Placental pericyte (primary cell): ENCODE results near the gene HSF2. TPM values are rescaled to one million over a fixed set of nuclear protein-coding genes. Genes with fewer than 3 reads are reported as not detected.

Source experiments
- small RNA-seq: library from RNA; depleted of rRNA; stranded (forward); fragments of <200 nt; gene quantifications from one replicate; pipeline ENCODE3, GENCODE V24; 2012; ENCODE audit warnings: low replicate concordance
- total RNA-seq: library from RNA; depleted of rRNA; stranded (reverse); fragments of >200 nt; gene quantifications from 2 replicates; pipeline ENCODE4 v1.2.3, GENCODE V29; 2012

Gene HSF2
- total RNA-seq, result 14.7 and 19.9 TPM in 2 replicates

DNA sequence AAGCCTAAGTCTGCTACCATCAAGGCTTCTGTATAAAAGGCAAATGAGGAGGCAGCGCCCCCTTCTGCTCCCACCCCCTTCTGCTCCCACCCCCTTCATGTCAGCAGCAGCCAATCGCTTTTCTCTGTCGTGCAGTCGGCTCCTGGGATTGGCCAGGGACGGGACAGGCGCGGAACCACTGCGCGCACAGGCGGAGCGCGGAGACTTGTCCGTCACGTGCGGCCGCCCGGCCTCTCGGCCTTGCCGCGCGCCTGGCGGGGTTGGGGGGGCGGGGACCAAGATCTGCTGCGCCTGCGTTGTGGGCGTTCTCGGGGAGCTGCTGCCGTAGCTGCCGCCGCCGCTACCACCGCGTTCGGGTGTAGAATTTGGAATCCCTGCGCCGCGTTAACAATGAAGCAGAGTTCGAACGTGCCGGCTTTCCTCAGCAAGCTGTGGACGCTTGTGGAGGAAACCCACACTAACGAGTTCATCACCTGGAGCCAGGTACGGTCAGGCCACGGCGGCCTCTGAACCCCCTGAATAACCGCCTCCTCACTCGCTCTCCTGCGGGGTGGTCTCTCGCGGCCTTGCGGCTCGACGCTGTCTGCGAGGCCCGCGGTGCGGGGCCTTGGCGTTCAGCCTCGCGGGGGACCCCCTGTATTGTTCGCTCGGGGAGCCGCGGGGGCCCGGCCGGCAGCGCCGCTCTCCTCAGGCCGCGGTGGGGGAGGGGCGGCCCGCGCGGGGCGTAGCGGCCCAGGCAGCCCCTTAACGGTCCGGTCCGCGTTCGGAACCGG is at the start of gene HSF2:
Gene HSF2, plus strand, starts transcription at position 305 of the 773 bp plus-strand sequence. Its CDS starts 86 bp downstream, at position 391.

DNA sequence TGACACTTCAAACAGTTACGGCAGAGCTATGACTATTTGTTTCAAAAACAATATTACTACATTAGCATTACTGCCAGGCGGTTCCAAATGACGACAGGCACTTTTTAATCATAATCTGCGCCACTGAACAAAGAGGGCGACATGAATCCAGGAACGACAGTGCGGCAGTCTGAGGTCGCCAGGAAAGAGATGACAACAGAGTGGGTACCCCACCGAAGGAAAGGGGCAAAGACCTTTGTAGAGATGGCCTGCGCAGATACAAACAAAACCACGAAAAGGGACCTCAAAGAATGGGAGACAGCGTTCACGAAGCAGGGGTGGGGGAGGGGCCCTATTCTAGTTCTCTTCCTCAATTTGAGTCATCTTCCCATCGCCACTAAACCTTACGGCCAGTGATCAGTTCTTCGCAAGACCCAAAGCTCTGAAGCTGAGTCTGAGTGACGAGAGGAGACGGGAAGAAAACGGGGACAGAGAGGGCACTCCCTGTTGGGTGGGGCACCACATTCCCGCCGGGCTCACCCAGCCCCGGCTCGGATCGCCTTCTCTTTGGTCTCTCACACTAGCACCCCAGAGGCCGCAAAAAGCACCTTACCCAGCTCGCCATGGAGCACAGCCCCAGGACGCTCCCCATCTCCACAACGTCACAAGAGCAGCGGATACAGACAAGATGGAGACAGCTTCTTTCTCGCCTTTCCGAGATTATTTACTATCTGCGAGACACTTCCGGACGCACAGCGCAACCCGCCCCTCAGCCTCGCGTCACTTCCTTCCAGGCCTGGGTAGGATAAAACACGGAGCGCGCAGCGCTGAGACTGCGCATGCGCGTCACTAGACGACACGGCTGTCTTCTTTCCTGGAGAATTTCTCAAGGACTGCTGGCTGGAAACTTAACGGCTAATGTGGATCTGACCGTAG is 71.9 kb downstream of the HSF2 start, which contains the start of gene SERINC1:
Gene SERINC1, minus strand, starts transcription at position 701 of the 915 bp plus-strand sequence. Its CDS starts 70 bp downstream, at position 631.

Small RNA genes lying within 50 kb of the gene (small RNA-seq; reads per million reads assigned to genes)
- gene Z99129.1, result not detected

Other genes with a start within 250 kb of the HSF2 start
- 219 and 274 TPM in 2 replicates for gene SERINC1, start 72.2 kb downstream of the HSF2 start, total RNA-seq
- gene PKIB, start 210.8 kb downstream of the HSF2 start, total RNA-seq, result 45.0 and 45.7 TPM in 2 replicates